ENCODE data around the gene DENND1B. TPM values are rescaled to one million over a fixed set of nuclear protein-coding genes. Genes with fewer than 3 reads are reported as not detected.

The DENND1B gene
- total RNA-seq, result 10 to 100 TPM in 1 of 2 donors, 1 to 10 TPM in 1; 9.3 to 13.7 TPM
- polyA plus RNA-seq, result 1 to 10 TPM; 1.7 to 6.6 TPM

DNA sequence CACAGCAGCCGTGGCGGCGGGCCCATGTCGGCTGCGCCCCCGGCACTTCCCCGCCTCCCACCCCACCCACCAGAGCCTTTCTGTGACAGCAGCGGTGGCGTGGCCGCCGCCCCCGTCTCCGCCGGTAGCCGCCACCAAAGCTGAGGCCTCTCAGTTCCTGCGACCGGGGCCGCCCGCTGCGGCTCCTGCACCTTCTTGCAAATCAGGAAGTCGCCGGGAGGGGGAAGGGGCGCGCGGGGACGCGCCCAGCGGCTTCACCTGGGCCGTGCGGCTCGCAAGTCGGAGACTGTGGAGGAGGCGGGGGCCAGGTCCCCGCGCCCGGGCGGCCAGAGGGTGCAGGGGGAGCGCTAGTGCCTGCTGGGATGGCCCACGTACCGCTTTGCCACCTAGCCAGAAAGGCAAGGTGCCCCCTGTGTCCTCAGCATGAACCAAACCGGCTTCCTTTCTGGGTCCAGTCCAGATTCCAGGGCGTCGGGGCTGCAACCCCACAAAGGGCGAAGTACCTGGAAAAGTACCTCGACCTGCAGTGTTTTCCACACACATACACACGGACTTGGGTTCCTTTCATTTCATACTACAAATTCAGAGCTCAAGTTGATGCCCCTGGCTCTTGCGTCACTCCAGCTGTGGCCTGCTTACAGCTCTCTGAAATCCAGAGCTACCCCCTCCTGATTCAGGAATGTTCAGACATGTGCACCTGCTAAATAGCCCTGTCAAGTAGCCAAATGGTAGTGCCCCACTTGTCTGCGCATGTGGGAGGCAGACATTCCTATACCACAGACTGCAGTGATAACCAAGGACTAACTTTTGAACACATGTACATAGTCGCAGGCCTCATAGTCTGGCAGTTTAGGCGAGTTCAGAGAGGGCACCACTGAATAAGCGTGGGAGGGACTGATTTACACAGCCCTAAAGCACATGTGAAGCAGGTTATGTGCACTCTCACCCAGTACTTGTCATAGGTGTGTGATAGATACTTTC lies at the start of gene DENND1B:
DENND1B (minus strand) TSS at position 199 of the 981 bp plus-strand sequence. CDS start 325 bp downstream, outside the sequence.
- peak; percentile 58 to 87 for TF ChIP-seq RXRA (IDR thresholded peaks at IDR 0.05)
- no peak for TF ChIP-seq FOXA1 (IDR thresholded peaks at IDR 0.05)
- no peak for TF ChIP-seq TAF1 (conservative IDR thresholded peaks at IDR 0.05)
- peak; percentile 46 for TF ChIP-seq YY1 (IDR thresholded peaks at IDR 0.05)
- TF ChIP-seq JUND (IDR thresholded peaks at IDR 0.05), result no peak
- TF ChIP-seq FOXA2 (IDR thresholded peaks at IDR 0.05), result no peak
- peak; percentile 80 to 89 for TF ChIP-seq EGR1 (IDR thresholded peaks at IDR 0.05; ENCODE audit: low read depth in 2 of 2)
- TF ChIP-seq MAX (IDR thresholded peaks at IDR 0.05), result peak; percentile 33
- TF ChIP-seq, protein P1, sequence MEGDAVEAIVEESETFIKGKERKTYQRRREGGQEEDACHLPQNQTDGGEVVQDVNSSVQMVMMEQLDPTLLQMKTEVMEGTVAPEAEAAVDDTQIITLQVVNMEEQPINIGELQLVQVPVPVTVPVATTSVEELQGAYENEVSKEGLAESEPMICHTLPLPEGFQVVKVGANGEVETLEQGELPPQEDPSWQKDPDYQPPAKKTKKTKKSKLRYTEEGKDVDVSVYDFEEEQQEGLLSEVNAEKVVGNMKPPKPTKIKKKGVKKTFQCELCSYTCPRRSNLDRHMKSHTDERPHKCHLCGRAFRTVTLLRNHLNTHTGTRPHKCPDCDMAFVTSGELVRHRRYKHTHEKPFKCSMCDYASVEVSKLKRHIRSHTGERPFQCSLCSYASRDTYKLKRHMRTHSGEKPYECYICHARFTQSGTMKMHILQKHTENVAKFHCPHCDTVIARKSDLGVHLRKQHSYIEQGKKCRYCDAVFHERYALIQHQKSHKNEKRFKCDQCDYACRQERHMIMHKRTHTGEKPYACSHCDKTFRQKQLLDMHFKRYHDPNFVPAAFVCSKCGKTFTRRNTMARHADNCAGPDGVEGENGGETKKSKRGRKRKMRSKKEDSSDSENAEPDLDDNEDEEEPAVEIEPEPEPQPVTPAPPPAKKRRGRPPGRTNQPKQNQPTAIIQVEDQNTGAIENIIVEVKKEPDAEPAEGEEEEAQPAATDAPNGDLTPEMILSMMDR (IDR thresholded peaks at IDR 0.05; ENCODE audit: low read depth, low read length, missing input control), result no peak
- TF ChIP-seq RAD21 (IDR thresholded peaks at IDR 0.05), result no peak
- TF ChIP-seq ATF3 (IDR thresholded peaks at IDR 0.05), result peak; percentile 84
- TF ChIP-seq NR2F2 (IDR thresholded peaks at IDR 0.05), result no peak
- TF ChIP-seq, protein P2, sequence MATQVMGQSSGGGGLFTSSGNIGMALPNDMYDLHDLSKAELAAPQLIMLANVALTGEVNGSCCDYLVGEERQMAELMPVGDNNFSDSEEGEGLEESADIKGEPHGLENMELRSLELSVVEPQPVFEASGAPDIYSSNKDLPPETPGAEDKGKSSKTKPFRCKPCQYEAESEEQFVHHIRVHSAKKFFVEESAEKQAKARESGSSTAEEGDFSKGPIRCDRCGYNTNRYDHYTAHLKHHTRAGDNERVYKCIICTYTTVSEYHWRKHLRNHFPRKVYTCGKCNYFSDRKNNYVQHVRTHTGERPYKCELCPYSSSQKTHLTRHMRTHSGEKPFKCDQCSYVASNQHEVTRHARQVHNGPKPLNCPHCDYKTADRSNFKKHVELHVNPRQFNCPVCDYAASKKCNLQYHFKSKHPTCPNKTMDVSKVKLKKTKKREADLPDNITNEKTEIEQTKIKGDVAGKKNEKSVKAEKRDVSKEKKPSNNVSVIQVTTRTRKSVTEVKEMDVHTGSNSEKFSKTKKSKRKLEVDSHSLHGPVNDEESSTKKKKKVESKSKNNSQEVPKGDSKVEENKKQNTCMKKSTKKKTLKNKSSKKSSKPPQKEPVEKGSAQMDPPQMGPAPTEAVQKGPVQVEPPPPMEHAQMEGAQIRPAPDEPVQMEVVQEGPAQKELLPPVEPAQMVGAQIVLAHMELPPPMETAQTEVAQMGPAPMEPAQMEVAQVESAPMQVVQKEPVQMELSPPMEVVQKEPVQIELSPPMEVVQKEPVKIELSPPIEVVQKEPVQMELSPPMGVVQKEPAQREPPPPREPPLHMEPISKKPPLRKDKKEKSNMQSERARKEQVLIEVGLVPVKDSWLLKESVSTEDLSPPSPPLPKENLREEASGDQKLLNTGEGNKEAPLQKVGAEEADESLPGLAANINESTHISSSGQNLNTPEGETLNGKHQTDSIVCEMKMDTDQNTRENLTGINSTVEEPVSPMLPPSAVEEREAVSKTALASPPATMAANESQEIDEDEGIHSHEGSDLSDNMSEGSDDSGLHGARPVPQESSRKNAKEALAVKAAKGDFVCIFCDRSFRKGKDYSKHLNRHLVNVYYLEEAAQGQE (IDR thresholded peaks at IDR 0.05), result no peak
- TF ChIP-seq, protein P3, sequence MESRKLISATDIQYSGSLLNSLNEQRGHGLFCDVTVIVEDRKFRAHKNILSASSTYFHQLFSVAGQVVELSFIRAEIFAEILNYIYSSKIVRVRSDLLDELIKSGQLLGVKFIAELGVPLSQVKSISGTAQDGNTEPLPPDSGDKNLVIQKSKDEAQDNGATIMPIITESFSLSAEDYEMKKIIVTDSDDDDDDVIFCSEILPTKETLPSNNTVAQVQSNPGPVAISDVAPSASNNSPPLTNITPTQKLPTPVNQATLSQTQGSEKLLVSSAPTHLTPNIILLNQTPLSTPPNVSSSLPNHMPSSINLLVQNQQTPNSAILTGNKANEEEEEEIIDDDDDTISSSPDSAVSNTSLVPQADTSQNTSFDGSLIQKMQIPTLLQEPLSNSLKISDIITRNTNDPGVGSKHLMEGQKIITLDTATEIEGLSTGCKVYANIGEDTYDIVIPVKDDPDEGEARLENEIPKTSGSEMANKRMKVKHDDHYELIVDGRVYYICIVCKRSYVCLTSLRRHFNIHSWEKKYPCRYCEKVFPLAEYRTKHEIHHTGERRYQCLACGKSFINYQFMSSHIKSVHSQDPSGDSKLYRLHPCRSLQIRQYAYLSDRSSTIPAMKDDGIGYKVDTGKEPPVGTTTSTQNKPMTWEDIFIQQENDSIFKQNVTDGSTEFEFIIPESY (IDR thresholded peaks at IDR 0.05), result no peak
- peak; percentile 83 for TF ChIP-seq SP1 (IDR thresholded peaks at IDR 0.05)
- peak; percentile 72 for TF ChIP-seq HNF4G (IDR thresholded peaks at IDR 0.05)
- no peak for TF ChIP-seq GABPA (IDR thresholded peaks at IDR 0.05 in 1 of 2, conservative IDR thresholded peaks at IDR 0.05 in 1 of 2)
- TF ChIP-seq HNF4A (conservative IDR thresholded peaks at IDR 0.05), result peak; percentile 78 to 94
- peaks cover 0 to 29% (median 11%) of the 10 kb centered on the region in 4 donors for H3K4me1 ChIP-seq (ENCODE audit: control insufficient read depth in 4 of 4, insufficient read depth in 4 of 4, low read length in 3 of 4)
- peak within 1 kb of the TSS; percentile 72 to 85 for H3K9ac ChIP-seq (ENCODE audit: low read depth in 1 of 2, low read length in 2 of 2)
- H3K27me3 ChIP-seq (ENCODE audit: control insufficient read depth in 4 of 4, insufficient read depth in 4 of 4, low read length in 3 of 4), result no peaks in the 10 kb centered on the region
- peak within 1 kb of the TSS; percentile 68 to 92 for H3K27ac ChIP-seq (ENCODE audit: low read depth in 1 of 2, low read length in 2 of 2)
- H3K36me3 ChIP-seq (ENCODE audit: control insufficient read depth in 4 of 4, insufficient read depth in 3 of 4, low read depth in 1 of 4, low read length in 3 of 4), result peaks cover 0 to 1% (median 0%) of the 10 kb centered on the region in 4 donors
- 4% methylated on average over 51 of the region's 51 CpGs for WGBS
- H3K4me3 ChIP-seq (ENCODE audit: low read depth in 1 of 3, low read length in 3 of 3), result peak within 1 kb of the TSS; percentile 70 to 89 (median 70)
- peak; percentile 75 for DNase-seq (ENCODE audit: low spot score)
- no peaks in the 10 kb centered on the region for H3K9me3 ChIP-seq (ENCODE audit: control insufficient read depth in 4 of 4, low read length in 3 of 4)

Data from liver (tissue), 9 donors.